Left hindlimb (tissue), 1 donor: ENCODE measurements around the gene THNSL1.
"Not testable (repeated sequence)": the region's sequence is repeated elsewhere in the genome, so short reads cannot be mapped to it uniquely, and the experiment has no call there.

Source experiments
- DNase-seq: peaks from one replicate; pipeline ENCODE4 v3.0.0-alpha.2; 2018

Gene THNSL1

GRCh38 chr10:25016376-25017153 lies at the start of gene THNSL1:
THNSL1 (plus strand) TSS chr10:25016612; CDS start chr10:25023224, 6,612 bp downstream.
- DNase-seq = peak; percentile 99

- no peak for DNase-seq
These were observed 49.4 kb upstream of the THNSL1 start for GRCh38 chr10:24966962-24967481.

- no peak for DNase-seq
These were observed 48.1 kb upstream of the THNSL1 start for GRCh38 chr10:24968349-24968748.

- not testable (repeated sequence) for DNase-seq
These were observed 47.5 kb upstream of the THNSL1 start for GRCh38 chr10:24968951-24969350.

GRCh38 chr10:24969841-24970281 lies 46.6 kb upstream of the THNSL1 start:
- peak; percentile 63 for DNase-seq

GRCh38 chr10:24971374-24971773 lies 45.0 kb upstream of the THNSL1 start:
- no peak for DNase-seq

GRCh38 chr10:24973163-24973562 lies 43.2 kb upstream of the THNSL1 start:
- no peak for DNase-seq

GRCh38 chr10:24974976-24975375 lies 41.4 kb upstream of the THNSL1 start:
- peak; percentile 57 for DNase-seq

GRCh38 chr10:24979685-24980084 lies 36.7 kb upstream of the THNSL1 start:
- no peak for DNase-seq

GRCh38 chr10:24981161-24981710 lies 35.2 kb upstream of the THNSL1 start:
- DNase-seq = no peak

- no peak for DNase-seq
These were observed 33.9 kb upstream of the THNSL1 start for GRCh38 chr10:24982319-24983112.

- DNase-seq = no peak
These were observed 33.3 kb upstream of the THNSL1 start for GRCh38 chr10:24983130-24983529.

- no peak for DNase-seq
These were observed 32.5 kb upstream of the THNSL1 start for GRCh38 chr10:24983946-24984345.

GRCh38 chr10:24984906-24985305 lies 31.5 kb upstream of the THNSL1 start:
- no peak for DNase-seq

GRCh38 chr10:24988831-24989640 lies 27.4 kb upstream of the THNSL1 start:
- no peak for DNase-seq

- no peak for DNase-seq
These were observed 26.5 kb upstream of the THNSL1 start for GRCh38 chr10:24989867-24990266.

- no peak for DNase-seq
These were observed 25.1 kb upstream of the THNSL1 start for GRCh38 chr10:24991298-24991697.

GRCh38 chr10:24992512-24993133 lies 23.8 kb upstream of the THNSL1 start:
- no peak for DNase-seq

- DNase-seq = no peak
These were observed 23.0 kb upstream of the THNSL1 start for GRCh38 chr10:24993237-24993958.

- DNase-seq = no peak
These were observed 21.3 kb upstream of the THNSL1 start for GRCh38 chr10:24995072-24995471.

GRCh38 chr10:24998044-24998443 lies 18.4 kb upstream of the THNSL1 start:
- DNase-seq = no peak
